Measurements from ENCODE around the gene RBM20. TPM values are rescaled to one million over a fixed set of nuclear protein-coding genes. Genes with fewer than 3 reads are reported as not detected.

The RBM20 gene
- total RNA-seq, 1 experiment from 2014 or later: 0.17 TPM

GRCh38 chr10:110687400-110687799 lies 43.3 kb downstream of the RBM20 start:
- Histone ChIP-seq H3K27me3 (ENCODE audit: insufficient read depth, low read length) (no peaks in the 10 kb centered on the region), H3K56ac (ENCODE audit: insufficient read length, low read depth, low read length) (no peak overlapping the region), H2BK5ac (ENCODE audit: insufficient read length, low read length) (no peak overlapping the region), H3K9ac (ENCODE audit: extremely low read depth, insufficient read length, low read length) (no peak overlapping the region), H2AFZ (ENCODE audit: low read length) (no peak overlapping the region), H3K14ac (ENCODE audit: insufficient read depth, low read length) (no peak overlapping the region), H3K23me2 (ENCODE audit: insufficient read length, low read depth, low read length, poor library complexity, severe bottlenecking) (no peaks in the 10 kb centered on the region), H2AK5ac (ENCODE audit: insufficient read length, low read length) (no peak overlapping the region), H2BK120ac (ENCODE audit: low read depth, low read length, poor library complexity, severe bottlenecking) (no peak overlapping the region), H3K9me3 (ENCODE audit: control insufficient read depth, low read depth, low read length) (no peaks in the 10 kb centered on the region), H3K23ac (ENCODE audit: insufficient read length, low read depth, low read length) (no peak overlapping the region), H4K8ac (replicated peaks; ENCODE audit: insufficient read length, low read depth, low read length) (no peak overlapping the region), H3K4ac (ENCODE audit: low read depth, low read length) (no peak overlapping the region), H3K4me2 (ENCODE audit: insufficient read depth, insufficient read length, low read length) (no peak overlapping the region), H4K20me1 (ENCODE audit: control insufficient read depth, insufficient read depth, insufficient read length) (no peaks in the 10 kb centered on the region), H3K79me2 (ENCODE audit: insufficient read depth, low read length) (no peaks in the 10 kb centered on the region), H4K5ac (ENCODE audit: insufficient read length, low read depth, low read length) (no peak overlapping the region), H3K4me1 (ENCODE audit: insufficient read depth, low read length) (0 out of 2 replicates have a peak, but pooled peaks cover 2% of the 10 kb centered on the region), H2BK12ac (ENCODE audit: insufficient read length, low read depth, low read length) (no peak overlapping the region), H2BK15ac (ENCODE audit: low read depth, low read length) (no peak overlapping the region), H4K91ac (ENCODE audit: insufficient read length, low read depth, low read length) (no peak overlapping the region), H3K79me1 (ENCODE audit: insufficient read depth, low read depth, low read length, poor library complexity, severe bottlenecking) (no peaks in the 10 kb centered on the region), H3K27ac (ENCODE audit: insufficient read length, low read depth, low read length) (no peak overlapping the region), H2BK20ac (ENCODE audit: low read depth, low read length, poor library complexity, severe bottlenecking) (no peak overlapping the region), H3T11ph (ENCODE audit: low read length) (no peak overlapping the region), H3K18ac (ENCODE audit: insufficient read length, low read depth, low read length) (no peak overlapping the region)
- H3K27ac Mint-ChIP-seq: no peak overlapping the region
- peaks cover 5 to 14% of the 10 kb centered on the region in 2 experiments; a peak in 3 of 5 replicates for H3K9me3 Mint-ChIP-seq
- H3K4me3 Mint-ChIP-seq: no peak overlapping the region
- H3K27me3 Mint-ChIP-seq (ENCODE audit: low read depth): peaks cover 2% of the 10 kb centered on the region
- no CpG with 5 or more reads among the region's 6 CpGs for WGBS (ENCODE audit: extremely low coverage, insufficient read length, low lambda C conversion rate)
- no peak for DNase-seq
- TF ChIP-seq CTCF (conservative IDR thresholded peaks at IDR 0.05): no peak
- peaks cover 19 to 26% of the 10 kb centered on the region in 2 experiments for H3K4me1 Mint-ChIP-seq
- H3K36me3 Mint-ChIP-seq (ENCODE audit: insufficient read depth in 1 of 3, low read depth in 3 of 3): peaks cover 0 to 16% (median 6%) of the 10 kb centered on the region in 3 experiments; a peak in 4 of 7 replicates
